ENCODE data around the gene MYL2. TPM values are rescaled to one million over a fixed set of nuclear protein-coding genes. Genes with fewer than 3 reads are reported as not detected.
A peak's percentile ranks its signal among the peaks of the same experiment; 100 is the strongest.

The MYL2 gene
- total RNA-seq, 1 donor from 2014 or later = not detected

DNA sequence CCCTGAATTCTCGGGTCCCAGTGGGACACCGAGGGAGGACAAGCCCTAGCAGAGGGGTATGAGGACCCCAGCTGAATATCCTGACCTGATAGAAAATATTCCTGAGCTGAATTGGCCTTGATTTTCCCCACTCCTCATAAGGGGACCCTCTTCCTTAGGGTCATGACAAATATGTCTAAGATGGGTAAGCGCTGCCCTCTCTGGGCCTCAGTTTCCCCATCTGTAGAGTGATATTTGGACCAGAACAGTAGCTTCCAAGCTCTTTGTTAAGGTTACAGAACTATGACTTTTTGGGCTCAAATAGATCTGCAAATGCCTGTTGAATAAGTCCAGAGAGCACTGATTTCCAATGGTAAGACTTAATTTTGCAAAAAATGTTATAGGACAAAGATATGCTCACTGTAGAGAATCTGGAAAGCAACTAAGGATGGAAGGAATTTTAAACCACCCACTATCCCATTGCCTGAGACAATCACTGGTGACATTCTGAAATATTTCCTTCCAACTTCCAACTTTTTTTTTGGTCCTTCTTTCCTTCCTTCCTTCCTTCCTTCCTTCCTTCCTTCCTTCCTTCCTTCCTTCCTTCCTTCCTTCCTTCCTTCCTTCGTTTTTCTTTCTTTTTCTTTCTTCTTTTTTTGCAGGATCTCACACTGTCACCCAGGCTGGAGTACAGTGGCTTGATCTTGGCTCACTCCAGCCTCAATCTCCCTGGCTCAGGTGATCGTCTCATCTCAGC, 32.0 kb downstream of the MYL2 start:
- DNase-seq (ENCODE audit: low read depth) (no peak), FAIRE-seq (no peak)
- H3K36me3 ChIP-seq (ENCODE audit: control insufficient read depth, insufficient read depth, low read length) = no peaks in the 10 kb centered on the region
- TF ChIP-seq, protein P1, sequence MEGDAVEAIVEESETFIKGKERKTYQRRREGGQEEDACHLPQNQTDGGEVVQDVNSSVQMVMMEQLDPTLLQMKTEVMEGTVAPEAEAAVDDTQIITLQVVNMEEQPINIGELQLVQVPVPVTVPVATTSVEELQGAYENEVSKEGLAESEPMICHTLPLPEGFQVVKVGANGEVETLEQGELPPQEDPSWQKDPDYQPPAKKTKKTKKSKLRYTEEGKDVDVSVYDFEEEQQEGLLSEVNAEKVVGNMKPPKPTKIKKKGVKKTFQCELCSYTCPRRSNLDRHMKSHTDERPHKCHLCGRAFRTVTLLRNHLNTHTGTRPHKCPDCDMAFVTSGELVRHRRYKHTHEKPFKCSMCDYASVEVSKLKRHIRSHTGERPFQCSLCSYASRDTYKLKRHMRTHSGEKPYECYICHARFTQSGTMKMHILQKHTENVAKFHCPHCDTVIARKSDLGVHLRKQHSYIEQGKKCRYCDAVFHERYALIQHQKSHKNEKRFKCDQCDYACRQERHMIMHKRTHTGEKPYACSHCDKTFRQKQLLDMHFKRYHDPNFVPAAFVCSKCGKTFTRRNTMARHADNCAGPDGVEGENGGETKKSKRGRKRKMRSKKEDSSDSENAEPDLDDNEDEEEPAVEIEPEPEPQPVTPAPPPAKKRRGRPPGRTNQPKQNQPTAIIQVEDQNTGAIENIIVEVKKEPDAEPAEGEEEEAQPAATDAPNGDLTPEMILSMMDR (IDR thresholded peaks at IDR 0.05; ENCODE audit: insufficient read depth, low read length, severe bottlenecking) = no peak
- H3K27me3 ChIP-seq (ENCODE audit: control insufficient read depth, insufficient read depth, low read length) = no peaks in the 10 kb centered on the region
- H3K4me3 ChIP-seq (ENCODE audit: low read depth, low read length) = no peak overlapping the region

DNA sequence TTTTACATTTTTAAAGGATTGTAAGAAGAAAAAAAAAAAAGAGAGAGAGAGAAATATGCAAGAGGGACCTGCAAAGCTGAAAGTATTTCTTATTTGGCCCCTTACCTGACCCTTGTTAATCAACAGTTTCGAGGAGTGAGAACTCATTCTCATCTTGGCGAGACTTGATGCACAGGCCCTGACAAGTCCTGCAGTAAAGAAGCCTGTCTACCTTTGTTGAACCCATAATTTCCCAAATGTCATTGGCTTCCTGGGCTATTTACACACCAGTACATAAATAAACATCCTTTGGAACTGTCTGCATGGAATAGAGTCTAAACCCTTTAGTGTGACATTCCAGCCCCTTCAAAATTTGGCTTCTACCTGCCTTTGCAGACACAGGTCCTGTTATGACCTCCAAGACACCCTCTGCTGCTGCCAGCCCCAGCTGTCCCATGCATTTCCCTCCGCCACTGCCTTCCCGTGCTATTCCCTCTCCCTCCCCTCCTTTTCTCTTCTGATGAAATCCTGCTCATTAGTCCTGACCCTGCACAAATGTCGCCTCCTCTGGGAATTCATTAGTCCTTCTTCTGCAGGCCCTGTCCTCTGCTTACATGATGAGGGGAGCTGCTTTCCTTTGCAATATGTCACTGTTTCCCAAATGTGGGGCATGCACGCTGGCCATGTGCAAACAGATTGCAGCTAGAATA, 35.1 kb downstream of the MYL2 start:
- no peak overlapping the region for H3K4me3 ChIP-seq (ENCODE audit: low read depth, low read length)
- FAIRE-seq (peak; percentile 75), DNase-seq (ENCODE audit: low read depth) (peak; percentile 74)
- TF ChIP-seq, protein P1 (IDR thresholded peaks at IDR 0.05; ENCODE audit: insufficient read depth, low read length, severe bottlenecking) = no peak
- H3K27me3 ChIP-seq (ENCODE audit: control insufficient read depth, insufficient read depth, low read length) = no peaks in the 10 kb centered on the region
- H3K36me3 ChIP-seq (ENCODE audit: control insufficient read depth, insufficient read depth, low read length) = no peaks in the 10 kb centered on the region

- TF ChIP-seq, protein P1 (IDR thresholded peaks at IDR 0.05; ENCODE audit: insufficient read depth, low read length, severe bottlenecking) = no peak
- DNase-seq (ENCODE audit: low read depth) (no peak), FAIRE-seq (no peak)
- H3K4me3 ChIP-seq (ENCODE audit: low read depth, low read length) = no peak overlapping the region
- H3K36me3 ChIP-seq (ENCODE audit: control insufficient read depth, insufficient read depth, low read length) = no peaks in the 10 kb centered on the region
- H3K27me3 ChIP-seq (ENCODE audit: control insufficient read depth, insufficient read depth, low read length) = peaks cover 1% of the 10 kb centered on the region
Observed at GRCh38 chr12:110883251-110883650, 37.1 kb downstream of the MYL2 start.

- peaks cover 1% of the 10 kb centered on the region for H3K27me3 ChIP-seq (ENCODE audit: control insufficient read depth, insufficient read depth, low read length)
- TF ChIP-seq, protein P1 (IDR thresholded peaks at IDR 0.05; ENCODE audit: insufficient read depth, low read length, severe bottlenecking) = no peak
- FAIRE-seq = no peak
- no peaks in the 10 kb centered on the region for H3K36me3 ChIP-seq (ENCODE audit: control insufficient read depth, insufficient read depth, low read length)
- no peak for DNase-seq (ENCODE audit: low read depth)
- H3K4me3 ChIP-seq (ENCODE audit: low read depth, low read length) = no peak overlapping the region
Observed at GRCh38 chr12:110880651-110881050, 39.7 kb downstream of the MYL2 start.

GRCh38 chr12:110874781-110875180, 45.6 kb downstream of the MYL2 start:
- Histone ChIP-seq H3K36me3 (ENCODE audit: control insufficient read depth, insufficient read depth, low read length) (no peaks in the 10 kb centered on the region), H3K27me3 (ENCODE audit: control insufficient read depth, insufficient read depth, low read length) (peaks cover 1% of the 10 kb centered on the region), H3K4me3 (ENCODE audit: low read depth, low read length) (no peak overlapping the region)
- no peak for DNase-seq (ENCODE audit: low read depth)
- TF ChIP-seq, protein P1 (IDR thresholded peaks at IDR 0.05; ENCODE audit: insufficient read depth, low read length, severe bottlenecking) = no peak
- FAIRE-seq = no peak
